AG09309 (cell line): ENCODE measurements around the gene POLR1G.

Experiments
- DNase-seq: peaks from one replicate; pipeline ENCODE4 v3.0.0-alpha.2; 2010; ENCODE audit warnings: low read depth
- H3K4me3 ChIP-seq: 2 replicates; pipeline ENCODE4 v1.5.1; 2011; ENCODE audit warnings: mild to moderate bottlenecking, low read depth, low read length, moderate library complexity; ENCODE audit not compliant: control insufficient read depth
- TF ChIP-seq, protein P1 (sequence below): IDR thresholded peaks from 2 replicates; pipeline ENCODE4 v1.5.1; 2011; ENCODE audit warnings: mild to moderate bottlenecking, low read depth, low read length, inconsistent platforms; ENCODE audit not compliant: insufficient read depth, control insufficient read depth; ENCODE audit errors: missing control alignments

Gene POLR1G

DNA sequence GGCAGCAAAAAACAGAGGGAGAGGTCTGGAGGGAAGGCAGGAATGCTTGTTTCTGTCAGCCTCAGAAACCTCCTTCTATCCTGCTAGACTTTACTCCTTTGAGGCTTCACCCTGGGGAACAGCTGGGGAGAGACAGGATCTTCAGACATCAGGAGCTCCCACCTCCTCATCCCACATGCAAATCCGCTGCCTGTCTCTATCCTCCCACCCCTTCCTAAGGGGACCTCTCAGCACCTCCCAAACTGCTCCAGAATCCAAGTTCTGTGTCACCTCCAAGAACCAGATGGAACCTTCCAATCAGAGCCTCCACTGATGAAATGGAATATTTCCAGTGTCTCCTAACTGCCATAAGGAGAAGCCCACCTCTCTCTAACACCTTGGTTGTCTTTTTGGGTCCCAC is 26.3 kb upstream of the POLR1G start:
- no peak for DNase-seq
- H3K4me3 ChIP-seq: no peak overlapping the region
- TF ChIP-seq, protein P1, sequence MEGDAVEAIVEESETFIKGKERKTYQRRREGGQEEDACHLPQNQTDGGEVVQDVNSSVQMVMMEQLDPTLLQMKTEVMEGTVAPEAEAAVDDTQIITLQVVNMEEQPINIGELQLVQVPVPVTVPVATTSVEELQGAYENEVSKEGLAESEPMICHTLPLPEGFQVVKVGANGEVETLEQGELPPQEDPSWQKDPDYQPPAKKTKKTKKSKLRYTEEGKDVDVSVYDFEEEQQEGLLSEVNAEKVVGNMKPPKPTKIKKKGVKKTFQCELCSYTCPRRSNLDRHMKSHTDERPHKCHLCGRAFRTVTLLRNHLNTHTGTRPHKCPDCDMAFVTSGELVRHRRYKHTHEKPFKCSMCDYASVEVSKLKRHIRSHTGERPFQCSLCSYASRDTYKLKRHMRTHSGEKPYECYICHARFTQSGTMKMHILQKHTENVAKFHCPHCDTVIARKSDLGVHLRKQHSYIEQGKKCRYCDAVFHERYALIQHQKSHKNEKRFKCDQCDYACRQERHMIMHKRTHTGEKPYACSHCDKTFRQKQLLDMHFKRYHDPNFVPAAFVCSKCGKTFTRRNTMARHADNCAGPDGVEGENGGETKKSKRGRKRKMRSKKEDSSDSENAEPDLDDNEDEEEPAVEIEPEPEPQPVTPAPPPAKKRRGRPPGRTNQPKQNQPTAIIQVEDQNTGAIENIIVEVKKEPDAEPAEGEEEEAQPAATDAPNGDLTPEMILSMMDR: no peak

DNA sequence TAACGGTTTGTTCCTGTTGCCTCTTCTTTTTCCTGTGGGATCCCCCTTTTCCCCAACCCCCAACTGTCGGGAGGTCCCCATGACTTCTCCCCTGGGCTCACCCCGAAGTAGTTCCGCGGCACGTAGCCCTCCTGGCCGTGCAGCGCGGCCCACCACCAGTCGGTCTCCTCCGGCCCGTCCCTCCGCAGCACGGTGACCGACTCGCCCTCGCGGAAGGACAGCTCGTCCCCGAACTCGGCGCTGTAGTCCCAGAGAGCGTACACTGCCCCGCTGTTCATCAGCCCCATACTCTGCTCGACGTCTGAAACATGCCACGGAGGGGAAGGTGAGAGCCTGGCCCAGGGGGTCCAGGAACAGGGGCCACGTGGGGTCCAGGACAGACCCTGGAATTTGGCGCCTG is 24.0 kb upstream of the POLR1G start:
- no peak for DNase-seq
- TF ChIP-seq, protein P1: no peak
- no peak overlapping the region for H3K4me3 ChIP-seq

DNA sequence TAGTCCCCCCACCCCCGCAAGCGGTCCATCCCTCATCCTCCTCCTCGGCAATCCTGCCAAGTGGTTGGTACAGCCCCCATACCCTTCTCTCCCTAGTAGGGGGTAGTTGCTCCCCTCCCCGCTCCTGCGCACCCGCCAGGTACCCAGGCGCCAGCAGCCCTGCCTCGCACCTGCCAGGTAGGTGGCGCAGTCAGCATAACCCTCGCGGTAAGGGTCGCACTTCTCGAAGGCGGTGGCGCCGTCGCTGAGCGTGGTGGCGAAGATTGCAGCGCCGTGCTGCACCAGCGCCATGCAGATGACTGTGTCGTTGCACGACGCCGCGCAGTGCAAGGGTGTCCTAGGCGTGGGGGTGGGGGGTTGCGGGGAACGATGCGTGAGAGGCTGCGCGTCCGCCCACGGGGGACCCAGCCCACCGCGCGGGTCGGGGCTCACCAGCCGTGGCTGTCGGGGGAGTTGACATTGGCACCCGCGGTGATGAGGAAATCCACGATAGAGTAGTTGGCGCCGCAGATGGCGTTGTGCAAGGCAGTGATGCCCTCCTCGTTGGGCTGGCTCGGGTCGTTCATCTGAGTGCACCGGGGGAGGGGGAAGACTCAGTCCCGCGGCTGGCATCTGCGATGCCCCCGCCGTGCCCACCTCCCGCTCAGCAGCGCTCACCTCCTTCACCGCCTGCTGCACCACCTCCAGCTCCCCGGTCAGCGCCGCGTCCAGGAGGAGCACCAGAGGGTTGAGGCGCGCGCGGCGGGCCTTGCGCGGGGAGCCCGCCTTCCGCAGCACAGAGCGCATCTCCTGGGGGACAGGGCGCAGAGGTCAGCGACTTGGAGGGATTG is 20.8 kb upstream of the POLR1G start:
- TF ChIP-seq, protein P1: no peak
- no peak for DNase-seq
- peak overlapping the region; percentile 5 for H3K4me3 ChIP-seq

DNA sequence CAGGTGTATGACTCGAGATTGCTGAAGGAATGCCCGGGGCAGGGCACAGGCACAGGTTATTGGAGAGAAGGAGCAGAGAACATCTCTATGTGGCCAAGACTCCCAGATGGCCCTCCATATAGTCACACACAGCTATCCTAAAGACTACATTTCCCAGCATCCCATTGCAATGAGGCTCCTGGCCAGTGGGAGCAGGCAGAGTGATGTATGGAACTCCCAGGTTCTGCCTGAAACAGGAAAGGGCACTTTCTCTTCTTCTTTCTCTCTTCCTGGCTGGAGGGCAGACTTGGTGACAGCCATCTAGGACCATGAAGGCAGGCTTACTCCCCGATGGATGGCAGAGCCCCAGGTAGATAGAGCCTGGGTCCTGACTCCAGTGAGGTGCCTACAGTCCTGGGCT is 15.1 kb upstream of the POLR1G start:
- TF ChIP-seq, protein P1: no peak
- DNase-seq: no peak
- no peak overlapping the region for H3K4me3 ChIP-seq

DNA sequence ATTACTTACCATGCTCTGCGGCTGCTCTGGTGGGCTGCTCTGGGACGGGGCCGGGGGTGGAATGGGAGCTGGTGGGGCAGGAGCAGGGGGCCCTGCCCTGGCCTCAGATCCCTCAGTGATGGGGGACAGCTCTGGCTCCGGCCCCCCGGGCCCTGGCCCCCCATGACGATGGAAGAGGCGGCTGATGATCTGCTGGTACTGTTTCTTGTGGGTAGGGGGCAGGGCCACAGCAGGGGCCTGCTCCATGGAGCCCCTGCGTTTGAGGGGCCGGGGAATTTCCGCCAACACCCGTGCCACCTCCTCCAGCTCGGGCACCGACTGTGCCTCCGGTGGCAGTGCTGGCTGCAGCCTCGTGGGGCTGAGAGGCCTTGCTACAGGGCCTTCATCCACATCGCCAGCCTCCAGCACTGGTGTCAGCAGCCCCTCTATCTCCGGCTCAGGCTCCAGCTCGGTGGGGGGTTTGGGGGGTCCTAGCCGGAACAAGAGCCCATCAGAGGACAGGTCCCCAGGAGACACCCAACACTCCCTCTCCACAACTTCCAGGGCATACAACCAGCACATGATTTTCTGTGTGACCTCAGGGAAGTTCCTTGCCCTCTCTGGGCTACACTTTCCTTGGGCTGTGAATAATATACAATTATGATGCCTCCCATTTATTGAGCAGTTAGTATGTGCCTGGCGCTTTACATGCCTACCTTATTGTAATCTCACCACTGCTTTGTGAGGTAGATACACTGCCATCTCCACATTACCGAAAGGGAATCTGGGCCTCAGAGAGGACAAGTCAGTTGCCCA is 14.4 kb upstream of the POLR1G start:
- TF ChIP-seq, protein P1: no peak
- H3K4me3 ChIP-seq: no peak overlapping the region
- DNase-seq: no peak

DNA sequence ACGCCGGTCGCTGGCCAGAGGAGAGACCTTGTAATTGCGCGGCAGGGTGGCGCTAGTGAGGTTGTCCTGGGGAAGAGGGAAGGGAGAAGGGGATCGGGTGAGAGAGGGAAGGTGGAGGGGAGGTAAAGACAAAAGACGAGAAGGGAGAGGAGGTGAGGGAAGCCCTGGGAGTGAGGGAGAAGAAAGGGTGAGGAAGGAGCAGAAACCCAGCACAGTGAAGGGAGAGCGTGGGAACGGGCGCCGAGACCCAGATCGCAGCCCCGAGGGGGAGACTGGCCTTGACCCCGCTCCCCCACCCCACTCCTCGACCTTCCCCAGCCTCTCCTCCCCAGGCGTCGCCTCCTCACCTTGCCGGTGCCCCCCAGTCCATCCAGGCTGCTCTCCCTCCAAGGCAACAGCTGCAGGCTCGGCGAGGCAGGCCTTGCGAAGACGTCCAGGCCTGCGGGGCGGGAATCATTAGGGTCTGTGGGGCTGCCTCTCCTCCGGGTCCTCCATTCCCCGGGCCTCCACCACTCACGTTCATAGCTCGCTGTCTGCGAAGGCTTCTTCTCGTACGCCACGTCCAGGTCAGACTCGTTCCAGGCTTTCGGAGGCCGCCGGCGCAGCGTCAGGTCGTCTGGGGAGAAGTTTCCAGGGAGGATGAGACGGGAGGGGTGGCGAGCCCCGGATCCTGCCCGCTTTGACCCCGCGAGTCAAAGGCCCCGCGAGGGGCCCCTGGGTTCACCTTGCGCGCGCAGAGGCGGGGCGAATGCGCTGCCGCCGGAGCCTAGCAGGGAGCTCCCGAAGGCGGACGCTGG is 10.4 kb upstream of the POLR1G start:
- TF ChIP-seq, protein P1: no peak
- DNase-seq: no peak
- no peak overlapping the region for H3K4me3 ChIP-seq
